M059J (cell line): Measurements from ENCODE around the gene IMMP2L. TPM values are rescaled to one million over a fixed set of nuclear protein-coding genes. Genes with fewer than 3 reads are reported as not detected.
"Not testable (repeated sequence)": the region's sequence is repeated elsewhere in the genome, so short reads cannot be mapped to it uniquely, and the experiment has no call there.

ENCODE experiments used
- DNase-seq: peaks from one replicate; pipeline ENCODE4 v3.0.0-alpha.2; 2012; ENCODE audit warnings: low read depth
- total RNA-seq: library from RNA; depleted of rRNA; stranded (reverse); fragments of >200 nt; shearing (Covaris generic); gene quantifications from 2 replicates; pipeline ENCODE4 v1.2.3, GENCODE V29; 2014

The IMMP2L gene
- total RNA-seq, 1 experiment from 2014 or later: 8.6 TPM

GRCh38 chr7:111509288-111509687 is 53.0 kb downstream of the IMMP2L start:
- no peak for DNase-seq

GRCh38 chr7:111508387-111508786 is 53.9 kb downstream of the IMMP2L start:
- no peak for DNase-seq

GRCh38 chr7:111505422-111505821 is 56.9 kb downstream of the IMMP2L start:
- DNase-seq: not testable (repeated sequence)

- not testable (repeated sequence) for DNase-seq
These were observed 60.5 kb downstream of the IMMP2L start for GRCh38 chr7:111501799-111502198.

GRCh38 chr7:111499027-111499426 is 63.3 kb downstream of the IMMP2L start:
- peak; percentile 84 for DNase-seq

GRCh38 chr7:111498391-111499007 is 63.8 kb downstream of the IMMP2L start:
- no peak for DNase-seq

GRCh38 chr7:111495173-111495810 is 67.0 kb downstream of the IMMP2L start:
- DNase-seq: no peak

- no peak for DNase-seq
These were observed 70.1 kb downstream of the IMMP2L start for GRCh38 chr7:111492234-111492633.

GRCh38 chr7:111486472-111487142 is 75.7 kb downstream of the IMMP2L start:
- peak; percentile 66 for DNase-seq

GRCh38 chr7:111485701-111486380 is 76.5 kb downstream of the IMMP2L start:
- no peak for DNase-seq

- no peak for DNase-seq
These were observed 79.2 kb downstream of the IMMP2L start for GRCh38 chr7:111483078-111483477.

GRCh38 chr7:111477462-111478225 is 84.6 kb downstream of the IMMP2L start:
- no peak for DNase-seq

- no peak for DNase-seq
These were observed 85.6 kb downstream of the IMMP2L start for GRCh38 chr7:111476586-111477293.

GRCh38 chr7:111475959-111476358 is 86.3 kb downstream of the IMMP2L start:
- DNase-seq: no peak

- DNase-seq: no peak
These were observed 86.9 kb downstream of the IMMP2L start for GRCh38 chr7:111475419-111475748.

- no peak for DNase-seq
These were observed 87.4 kb downstream of the IMMP2L start for GRCh38 chr7:111474723-111475418.

GRCh38 chr7:111473449-111474198 is 88.7 kb downstream of the IMMP2L start:
- DNase-seq: no peak

GRCh38 chr7:111470998-111471397 is 91.3 kb downstream of the IMMP2L start:
- DNase-seq: no peak

- DNase-seq: not testable (repeated sequence)
These were observed 92.4 kb downstream of the IMMP2L start for GRCh38 chr7:111469894-111470293.

- DNase-seq: not testable (repeated sequence)
These were observed 96.5 kb downstream of the IMMP2L start for GRCh38 chr7:111465774-111466173.
